ENCODE measurements around the gene KANK2.

The KANK2 gene

DNA sequence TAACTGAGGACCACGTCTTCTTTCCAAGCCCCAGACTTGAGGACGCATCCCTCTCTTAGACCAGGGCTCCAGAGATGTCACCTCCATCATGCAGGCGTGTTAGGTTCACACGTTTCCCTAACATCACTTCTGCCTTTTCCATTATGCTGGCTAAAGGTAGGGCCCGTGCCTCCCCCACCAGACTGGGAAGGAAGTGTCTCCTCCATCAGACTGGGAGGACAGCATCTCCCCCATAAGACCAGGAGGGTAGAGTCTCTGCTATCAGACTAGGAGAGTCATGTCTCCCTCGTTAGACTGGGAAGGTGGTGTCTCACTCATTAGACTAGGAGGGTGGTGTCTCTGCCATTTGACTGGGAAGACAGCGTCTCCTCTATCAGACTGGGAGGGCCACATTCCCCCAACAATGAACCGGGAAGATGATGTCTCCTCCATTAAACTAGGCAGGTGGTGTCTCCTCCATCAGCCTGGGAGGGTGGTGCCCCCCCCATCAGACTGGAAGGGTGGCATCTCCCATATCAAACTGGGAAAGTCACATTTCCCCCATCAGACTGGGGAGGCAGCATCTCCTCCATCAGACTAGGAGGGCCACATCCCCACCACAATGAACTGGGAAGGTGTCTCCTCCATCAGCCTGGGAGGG lies 23.7 kb downstream of the KANK2 start:
- no peak overlapping the region for H3K4me3 ChIP-seq (ENCODE audit: low read depth, low read length)
- TF ChIP-seq, protein P1, sequence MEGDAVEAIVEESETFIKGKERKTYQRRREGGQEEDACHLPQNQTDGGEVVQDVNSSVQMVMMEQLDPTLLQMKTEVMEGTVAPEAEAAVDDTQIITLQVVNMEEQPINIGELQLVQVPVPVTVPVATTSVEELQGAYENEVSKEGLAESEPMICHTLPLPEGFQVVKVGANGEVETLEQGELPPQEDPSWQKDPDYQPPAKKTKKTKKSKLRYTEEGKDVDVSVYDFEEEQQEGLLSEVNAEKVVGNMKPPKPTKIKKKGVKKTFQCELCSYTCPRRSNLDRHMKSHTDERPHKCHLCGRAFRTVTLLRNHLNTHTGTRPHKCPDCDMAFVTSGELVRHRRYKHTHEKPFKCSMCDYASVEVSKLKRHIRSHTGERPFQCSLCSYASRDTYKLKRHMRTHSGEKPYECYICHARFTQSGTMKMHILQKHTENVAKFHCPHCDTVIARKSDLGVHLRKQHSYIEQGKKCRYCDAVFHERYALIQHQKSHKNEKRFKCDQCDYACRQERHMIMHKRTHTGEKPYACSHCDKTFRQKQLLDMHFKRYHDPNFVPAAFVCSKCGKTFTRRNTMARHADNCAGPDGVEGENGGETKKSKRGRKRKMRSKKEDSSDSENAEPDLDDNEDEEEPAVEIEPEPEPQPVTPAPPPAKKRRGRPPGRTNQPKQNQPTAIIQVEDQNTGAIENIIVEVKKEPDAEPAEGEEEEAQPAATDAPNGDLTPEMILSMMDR (IDR thresholded peaks at IDR 0.05; ENCODE audit: low read depth, low read length, missing control alignments): no peak
- no peak for DNase-seq (ENCODE audit: low read depth)

DNA sequence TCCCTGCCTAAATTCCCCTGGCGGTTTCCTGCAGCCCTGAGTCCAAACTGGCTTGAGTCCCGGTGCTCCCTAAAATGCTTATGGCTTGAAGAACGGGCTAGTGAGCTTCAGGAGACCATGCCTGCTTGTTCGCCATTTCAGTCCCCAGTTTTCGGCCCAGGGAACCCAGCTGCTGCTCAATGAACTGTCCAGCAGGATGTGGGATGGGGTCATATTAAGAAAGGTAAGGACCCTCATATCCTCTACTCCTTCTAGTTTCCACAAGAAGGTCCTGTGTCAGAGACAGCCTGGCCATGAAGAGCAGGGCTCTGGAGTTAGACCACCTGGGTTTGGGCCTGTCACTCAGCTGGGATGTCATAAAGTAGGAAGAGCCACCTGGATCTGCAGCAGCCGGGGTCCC lies 24.8 kb downstream of the KANK2 start:
- no peak overlapping the region for H3K4me3 ChIP-seq (ENCODE audit: low read depth, low read length)
- TF ChIP-seq, protein P1 (IDR thresholded peaks at IDR 0.05; ENCODE audit: low read depth, low read length, missing control alignments): no peak
- DNase-seq (ENCODE audit: low read depth): no peak

DNA sequence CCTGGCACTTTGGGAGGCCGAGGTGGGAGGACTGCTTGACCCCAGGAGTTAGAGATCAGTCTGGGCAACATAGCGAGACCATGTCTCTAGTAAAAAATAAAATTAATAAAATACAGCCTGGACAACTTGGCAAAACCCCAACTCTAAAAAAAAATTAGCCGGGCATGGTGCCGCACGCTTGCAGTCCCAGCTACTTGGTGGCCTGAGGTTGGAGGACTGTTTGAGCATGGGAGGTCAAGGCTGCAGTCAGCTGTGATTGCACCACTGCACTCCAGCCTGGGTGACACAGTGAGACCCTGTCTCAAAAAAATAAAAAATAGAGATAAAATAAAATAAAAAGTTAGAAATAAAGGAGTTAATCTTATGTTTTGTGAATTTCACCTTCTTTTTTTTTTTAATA lies 26.2 kb downstream of the KANK2 start:
- H3K4me3 ChIP-seq (ENCODE audit: low read depth, low read length): no peak overlapping the region
- DNase-seq (ENCODE audit: low read depth): no peak
- TF ChIP-seq, protein P1 (IDR thresholded peaks at IDR 0.05; ENCODE audit: low read depth, low read length, missing control alignments): no peak

DNA sequence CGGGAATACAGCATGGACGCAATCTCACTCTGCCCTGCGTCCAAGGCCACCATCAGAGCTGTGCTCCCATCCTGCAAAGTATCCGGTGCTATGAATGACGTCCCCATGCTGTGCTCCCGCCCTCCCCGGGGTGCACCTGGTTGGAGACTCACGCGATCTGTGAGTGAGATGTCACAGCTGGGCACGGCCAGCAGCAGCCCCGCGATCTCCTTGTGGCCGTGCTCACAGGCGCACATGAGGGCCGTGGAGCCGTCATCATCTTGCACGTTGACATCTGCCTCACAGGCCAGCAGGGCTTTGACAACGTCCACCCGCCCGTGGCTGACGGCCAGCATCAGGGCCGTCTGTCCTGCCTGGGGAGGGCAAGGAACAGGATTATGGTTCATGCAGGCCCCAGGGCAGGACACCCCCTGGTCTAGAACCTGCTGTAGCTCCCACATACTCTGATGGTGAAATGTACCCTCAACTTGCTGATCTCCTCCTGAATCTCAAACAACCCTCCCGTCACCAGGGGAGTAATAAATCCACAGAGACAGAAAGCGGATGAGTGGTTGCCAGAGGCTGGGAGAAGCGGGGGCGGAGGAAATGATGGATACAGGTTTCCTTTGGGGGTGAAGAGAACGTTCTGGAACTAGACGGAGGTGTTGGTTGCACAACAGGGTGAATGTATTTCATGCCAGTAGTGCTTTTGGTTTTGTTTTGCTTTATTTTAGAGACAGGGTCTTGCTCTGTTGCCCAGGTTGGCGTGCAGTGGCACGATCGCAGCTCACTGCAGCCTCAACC lies 27.3 kb downstream of the KANK2 start:
- TF ChIP-seq, protein P1 (IDR thresholded peaks at IDR 0.05; ENCODE audit: low read depth, low read length, missing control alignments): no peak
- H3K4me3 ChIP-seq (ENCODE audit: low read depth, low read length): no peak overlapping the region
- DNase-seq (ENCODE audit: low read depth): no peak

DNA sequence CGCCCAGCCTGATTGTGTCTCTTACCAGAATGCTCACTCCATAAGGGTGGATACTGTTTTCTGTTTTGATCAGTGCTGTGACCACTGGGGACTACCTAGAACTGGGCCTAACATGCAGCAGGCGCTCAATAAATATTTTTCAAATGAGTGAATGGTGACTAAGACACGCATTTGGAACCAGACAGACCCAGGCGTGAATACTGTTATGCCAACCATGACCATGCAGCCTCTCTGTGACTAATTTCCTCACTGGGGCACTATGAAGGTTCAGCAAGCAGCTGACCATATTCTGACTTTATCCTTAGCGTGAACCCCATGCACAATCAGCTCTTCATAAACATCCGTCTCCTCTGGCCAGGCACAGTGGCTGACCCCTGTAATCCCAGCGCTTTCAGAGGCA lies 28.8 kb downstream of the KANK2 start:
- no peak overlapping the region for H3K4me3 ChIP-seq (ENCODE audit: low read depth, low read length)
- no peak for DNase-seq (ENCODE audit: low read depth)
- TF ChIP-seq, protein P1 (IDR thresholded peaks at IDR 0.05; ENCODE audit: low read depth, low read length, missing control alignments): no peak

DNA sequence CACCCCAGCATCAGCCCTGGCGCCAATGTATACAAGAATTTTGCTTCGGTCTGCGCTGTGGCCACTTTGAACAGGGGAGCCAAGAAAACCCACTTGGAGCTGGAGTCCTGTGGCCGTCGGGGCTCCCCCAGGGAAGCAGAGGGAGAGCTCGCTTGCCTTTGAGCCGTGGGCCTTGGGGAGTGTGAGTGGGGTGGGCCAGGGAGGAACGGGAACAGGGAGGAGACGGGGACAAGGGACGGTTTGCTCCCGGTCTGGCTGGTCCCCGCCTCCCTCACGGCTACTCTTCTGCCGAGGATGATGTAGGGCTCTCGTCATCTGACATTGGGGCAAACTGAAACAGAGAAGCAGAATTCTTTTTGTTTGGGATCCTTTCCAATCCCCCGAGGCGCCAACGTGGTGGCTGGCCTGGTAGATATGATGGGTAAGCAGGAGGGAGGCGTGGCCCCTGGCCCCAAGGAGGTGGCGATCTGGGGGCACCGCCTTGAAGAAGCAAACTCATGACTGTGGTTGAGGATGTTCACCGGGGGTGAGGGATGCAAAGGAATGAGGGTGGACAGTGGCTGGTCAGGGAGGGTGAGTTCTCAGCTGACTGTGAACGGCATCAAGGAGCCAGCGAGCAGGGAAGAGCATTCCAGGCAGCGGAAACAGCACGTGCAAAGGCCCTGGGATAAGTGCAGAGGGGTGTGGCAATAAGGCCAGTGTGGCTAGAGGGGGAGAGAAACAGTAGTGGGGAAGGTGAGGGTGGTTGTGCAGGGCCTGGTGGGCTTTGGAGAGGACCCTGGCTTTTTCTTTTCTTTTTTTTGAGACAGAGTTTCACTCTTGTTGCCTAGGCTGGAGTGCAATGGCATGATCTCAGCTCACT lies 30.8 kb downstream of the KANK2 start:
- no peak for DNase-seq (ENCODE audit: low read depth)

More for the DNA sequence above, 30.8 kb downstream of the KANK2 start:
- TF ChIP-seq, protein P1 (IDR thresholded peaks at IDR 0.05; ENCODE audit: low read depth, low read length, missing control alignments): no peak
- H3K4me3 ChIP-seq (ENCODE audit: low read depth, low read length): no peak overlapping the region

Data from GM12864 (cell line).